HCEC 1CT (cell line): ENCODE results near the gene PAX8.
A peak's percentile ranks its signal among the peaks of the same experiment; 100 is the strongest.
"Not testable (repeated sequence)": the region's sequence is repeated elsewhere in the genome, so short reads cannot be mapped to it uniquely, and the experiment has no call there.

Experiments
- DNase-seq: peaks from one replicate; pipeline ENCODE4 v3.0.0-alpha.2; 2017

PAX8 gene

GRCh38 chr2:113288117-113288673 is 9.5 kb upstream of the PAX8 start:
- DNase-seq: not testable (repeated sequence)

- DNase-seq: no peak
These were observed 7.1 kb upstream of the PAX8 start for GRCh38 chr2:113285816-113286215.

GRCh38 chr2:113284999-113285398 is 6.3 kb upstream of the PAX8 start:
- DNase-seq: peak; percentile 58

- DNase-seq: peak; percentile 49
These were observed 5.8 kb upstream of the PAX8 start for GRCh38 chr2:113284476-113284875.

GRCh38 chr2:113283704-113284284 is 5.1 kb upstream of the PAX8 start:
- peak; percentile 92 for DNase-seq

GRCh38 chr2:113282747-113283533 is 4.2 kb upstream of the PAX8 start:
- peak; percentile 40 for DNase-seq

GRCh38 chr2:113281910-113282746 is 3.4 kb upstream of the PAX8 start:
- no peak for DNase-seq

- no peak for DNase-seq
These were observed 514 bp downstream of the PAX8 start for GRCh38 chr2:113278073-113278741.

- DNase-seq: no peak
These were observed 1.1 kb downstream of the PAX8 start for GRCh38 chr2:113277474-113278072.

GRCh38 chr2:113276761-113277425 is 1.8 kb downstream of the PAX8 start:
- DNase-seq: no peak

- no peak for DNase-seq
These were observed 2.4 kb downstream of the PAX8 start for GRCh38 chr2:113276216-113276760.

- no peak for DNase-seq
These were observed 3.0 kb downstream of the PAX8 start for GRCh38 chr2:113275556-113276215.

GRCh38 chr2:113274432-113274831 is 4.3 kb downstream of the PAX8 start:
- DNase-seq: no peak

- no peak for DNase-seq
These were observed 4.7 kb downstream of the PAX8 start for GRCh38 chr2:113273981-113274380.

GRCh38 chr2:113273027-113273551 is 5.6 kb downstream of the PAX8 start:
- peak; percentile 15 for DNase-seq

- DNase-seq: no peak
These were observed 6.2 kb downstream of the PAX8 start for GRCh38 chr2:113272477-113272876.

- DNase-seq: no peak
These were observed 9.9 kb downstream of the PAX8 start for GRCh38 chr2:113268621-113269360.

- no peak for DNase-seq
These were observed 12.3 kb downstream of the PAX8 start for GRCh38 chr2:113266431-113266830.

GRCh38 chr2:113264713-113265403 is 13.9 kb downstream of the PAX8 start:
- DNase-seq: no peak
